NCI-H1417 treated with DMSO at 0.1 percent for 48 hours (cell line): ENCODE measurements around the gene TRPT1.

Experiments used
- DNase-seq: peaks from one replicate; lab custom pipeline; 2025; lab: John Stamatoyannopoulos, UW

Gene TRPT1

GRCh38 chr11:64245401-64245796 is 19.4 kb upstream of the TRPT1 start:
- no peak for DNase-seq

GRCh38 chr11:64244966-64245365 is 19.0 kb upstream of the TRPT1 start:
- DNase-seq: no peak

GRCh38 chr11:64244107-64244506 is 18.1 kb upstream of the TRPT1 start:
- DNase-seq: no peak

GRCh38 chr11:64243236-64243854 is 17.4 kb upstream of the TRPT1 start:
- DNase-seq: no peak

- no peak for DNase-seq
Measured at GRCh38 chr11:64241491-64242374, 15.7 kb upstream of the TRPT1 start.

- DNase-seq: peak; percentile 96
Measured at GRCh38 chr11:64241241-64241490, 15.2 kb upstream of the TRPT1 start.

- DNase-seq: peak; percentile 89
Measured at GRCh38 chr11:64240435-64241240, 14.7 kb upstream of the TRPT1 start, which contains the start of gene FKBP2. Gene FKBP2, plus strand, starts transcription at chr11:64241095. Its CDS starts 1,293 bp downstream, at chr11:64242388.

GRCh38 chr11:64239662-64240434 is 13.9 kb upstream of the TRPT1 start:
- no peak for DNase-seq

- no peak for DNase-seq
Measured at GRCh38 chr11:64238999-64239398, 13.0 kb upstream of the TRPT1 start.

GRCh38 chr11:64238076-64238475 is 12.1 kb upstream of the TRPT1 start:
- DNase-seq: no peak

- peak; percentile 59 for DNase-seq
Measured at GRCh38 chr11:64237484-64237951, 11.5 kb upstream of the TRPT1 start.

- no peak for DNase-seq
Measured at GRCh38 chr11:64235437-64236161, 9.6 kb upstream of the TRPT1 start.

GRCh38 chr11:64234647-64235379 is 8.8 kb upstream of the TRPT1 start:
- no peak for DNase-seq

GRCh38 chr11:64233913-64234586 is 8.1 kb upstream of the TRPT1 start, which contains the start of gene VEGFB:
Gene VEGFB, plus strand, starts transcription at chr11:64234584. Its CDS starts 250 bp downstream, at chr11:64234834.
- no peak for DNase-seq

- no peak for DNase-seq
Measured at GRCh38 chr11:64232967-64233315, 7.0 kb upstream of the TRPT1 start.

- DNase-seq: no peak
Measured at GRCh38 chr11:64232182-64232966, 6.4 kb upstream of the TRPT1 start.

- DNase-seq: no peak
Measured at GRCh38 chr11:64231546-64231945, 5.6 kb upstream of the TRPT1 start.

- DNase-seq: no peak
Measured at GRCh38 chr11:64230985-64231365, 5.0 kb upstream of the TRPT1 start.
